ENCODE results near the gene CYP1A1.
A peak's percentile ranks its signal among the peaks of the same experiment; 100 is the strongest.

Gene CYP1A1

DNA sequence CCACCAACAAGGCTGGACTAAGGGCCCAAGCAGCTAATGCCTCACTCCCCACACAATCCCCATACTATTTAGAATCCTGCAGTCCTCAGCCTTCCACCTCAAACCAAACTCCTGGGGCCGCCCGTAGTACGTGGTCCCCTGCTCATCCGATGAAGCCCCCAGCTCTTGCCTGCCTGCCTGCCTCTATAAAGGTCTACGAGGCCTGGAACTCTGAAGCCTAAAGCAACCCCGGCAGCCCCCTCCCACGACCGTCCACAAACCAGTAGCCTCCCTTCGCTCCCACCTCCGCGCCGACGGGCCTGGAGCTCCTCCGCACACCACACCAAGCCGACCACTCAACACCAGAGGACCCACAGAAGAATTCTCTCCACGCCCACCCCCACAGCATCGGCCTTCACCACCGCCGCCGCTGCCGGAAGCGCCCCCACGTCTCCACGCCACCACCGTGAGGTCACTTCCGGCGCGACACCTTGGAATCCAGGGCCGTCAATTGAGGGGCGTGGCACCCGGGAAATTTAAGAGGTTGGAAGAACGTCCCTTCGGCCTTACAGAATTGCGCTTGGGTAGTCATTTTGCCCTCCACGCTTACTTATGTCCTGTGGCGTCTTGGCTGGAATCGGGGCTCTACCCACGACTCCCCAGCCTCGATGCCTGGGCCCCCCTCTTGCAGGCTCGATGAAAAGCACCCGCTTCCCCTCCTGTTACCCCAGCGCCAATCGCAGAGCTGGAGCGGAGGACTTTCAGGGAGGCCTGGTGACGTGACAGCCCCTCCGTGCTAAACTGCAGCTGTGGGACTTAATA is 29.5 kb downstream of the CYP1A1 start, which contains the start of gene EDC3:
Gene EDC3 (minus strand): TSS at position 428 of the 801 bp plus-strand sequence. CDS start 20,900 bp downstream, outside the sequence.
- peak; percentile 31 to 90 (median 75) for DNase-seq

DNA sequence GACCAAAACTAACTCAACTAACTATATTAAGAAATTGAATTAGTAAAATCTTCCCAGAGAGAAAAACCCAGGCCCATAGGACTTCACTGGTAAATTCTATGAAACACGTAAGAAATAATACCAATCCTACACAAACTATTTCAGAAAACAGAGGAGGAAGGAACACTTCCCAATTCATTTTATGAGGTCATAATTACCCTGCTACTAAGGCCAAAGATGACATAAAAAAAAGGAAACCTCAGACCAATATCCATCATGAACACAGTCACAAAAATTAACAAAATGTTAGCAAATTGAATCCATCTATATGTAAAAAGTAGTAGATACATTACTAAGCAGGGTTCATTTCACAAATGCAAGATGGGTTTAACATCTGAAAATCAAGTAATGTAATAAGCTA is 33.0 kb downstream of the CYP1A1 start:
- no peak for DNase-seq

DNA sequence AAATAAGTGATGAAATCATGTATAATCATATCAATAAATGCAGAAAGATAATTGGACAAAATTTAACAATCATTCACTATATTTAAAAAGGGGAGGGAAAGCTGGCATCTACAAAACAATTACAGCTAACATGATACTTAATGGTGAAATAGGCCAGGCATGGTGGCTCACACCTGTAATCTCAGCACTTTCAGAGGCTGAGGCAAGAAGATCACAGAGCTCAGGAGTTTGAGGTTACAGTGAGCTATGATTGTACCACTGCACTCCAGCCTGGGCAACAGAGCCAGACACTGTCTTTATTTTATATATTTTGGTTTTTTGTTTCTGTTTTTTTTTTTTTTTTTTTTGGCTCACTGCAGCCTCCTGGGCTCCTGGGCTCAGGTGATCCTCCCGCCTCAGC is 41.6 kb downstream of the CYP1A1 start:
- DNase-seq, result no peak

DNA sequence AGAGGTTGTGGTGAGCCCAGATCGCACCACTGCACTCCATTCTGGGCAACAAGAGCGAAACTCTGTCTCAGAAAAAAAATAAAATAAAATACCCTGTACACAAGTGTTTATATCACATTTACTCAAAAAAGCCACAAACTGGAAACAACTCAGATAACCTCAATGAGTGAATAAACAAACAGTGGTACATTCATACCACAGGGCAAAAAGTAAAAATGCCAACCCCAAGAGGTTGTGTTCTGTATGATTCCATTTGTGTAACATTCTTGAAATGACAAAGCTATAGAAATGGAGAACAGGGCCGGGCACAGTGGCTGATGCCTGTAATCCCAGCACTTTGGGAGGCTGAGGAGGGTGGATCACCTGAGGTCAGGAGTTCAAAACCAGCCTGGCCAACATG is 42.4 kb downstream of the CYP1A1 start:
- DNase-seq, result no peak

DNA sequence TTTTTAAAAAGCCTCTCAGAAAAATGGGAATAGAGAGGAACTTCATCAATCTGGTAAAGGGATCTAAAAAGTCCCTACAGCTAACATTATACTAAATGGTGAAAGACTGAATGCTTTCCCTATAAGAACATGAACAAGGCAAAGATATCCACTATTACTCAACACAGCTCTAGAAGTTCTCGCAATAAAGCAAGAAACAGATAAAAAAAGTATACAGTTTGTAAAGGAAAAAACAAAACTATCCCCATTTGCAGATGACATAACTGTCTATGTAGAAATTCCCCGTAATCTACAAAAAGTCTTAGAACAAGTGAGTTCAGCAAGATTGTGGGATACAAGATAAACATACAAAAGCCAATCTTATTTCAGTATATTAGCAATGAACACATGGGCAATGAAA is 44.9 kb downstream of the CYP1A1 start:
- no peak for DNase-seq

DNA sequence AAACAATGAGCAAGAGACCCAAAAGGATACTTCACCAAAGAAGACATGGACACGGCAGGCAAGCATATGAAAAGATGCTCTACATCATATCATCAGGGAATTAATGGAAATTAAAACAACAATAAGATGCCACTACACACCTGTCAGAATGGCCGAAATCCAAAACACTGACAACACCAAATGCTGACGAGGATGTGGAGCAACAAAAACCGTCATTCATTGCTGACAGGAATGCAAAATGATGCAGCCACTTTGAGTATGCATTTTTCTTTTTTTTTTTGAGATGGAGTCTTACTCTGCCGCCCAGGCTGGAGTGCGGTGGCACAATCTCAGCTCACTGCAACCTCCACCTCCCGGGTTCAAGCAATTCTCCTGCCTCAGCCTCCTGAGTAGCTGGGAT is 48.5 kb downstream of the CYP1A1 start:
- no peak for DNase-seq

DNA sequence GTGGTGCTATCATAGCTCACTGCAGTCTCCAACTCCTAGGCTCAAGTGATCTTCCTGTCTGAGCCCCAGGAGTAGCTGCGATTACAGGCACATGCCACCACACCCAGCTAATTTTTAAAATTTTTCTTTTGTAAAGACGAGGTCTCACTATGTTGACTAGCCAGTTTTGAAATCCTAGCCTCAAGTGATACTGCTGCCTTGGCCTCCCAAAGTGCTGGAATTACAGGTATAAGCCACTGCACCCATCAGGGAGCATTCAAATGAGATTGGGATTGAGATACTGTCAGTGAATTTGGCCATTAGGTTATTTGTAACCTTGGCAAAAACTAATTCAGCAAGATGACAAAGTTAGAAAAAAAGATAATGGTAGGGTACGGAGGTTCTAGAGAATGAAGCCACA is 51.2 kb downstream of the CYP1A1 start:
- DNase-seq, result no peak

DNA sequence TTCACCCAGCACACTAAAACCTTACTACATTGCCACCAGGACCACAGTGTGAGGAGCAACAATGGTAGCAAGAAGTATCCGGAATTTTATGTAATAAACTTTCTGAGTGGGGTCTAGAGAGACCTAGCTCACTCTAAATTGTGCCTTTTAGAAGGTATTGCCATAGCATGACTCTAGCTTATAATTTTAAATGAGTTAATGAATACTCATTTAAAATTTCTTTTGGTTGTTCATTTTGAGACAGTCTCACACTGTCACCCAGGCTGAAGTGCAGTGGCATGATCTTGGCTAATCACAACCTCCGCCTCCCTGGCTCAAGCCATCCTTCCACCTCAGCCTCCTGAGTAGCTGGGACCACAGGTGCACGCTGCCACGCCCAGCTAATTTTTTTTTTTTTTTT is 55.7 kb downstream of the CYP1A1 start:
- DNase-seq, result no peak

Data from hypothalamus (tissue), 51 donors.